K562 (cell line): ENCODE measurements around the gene STX7. TPM values are rescaled to one million over a fixed set of nuclear protein-coding genes. Genes with fewer than 3 reads are reported as not detected.
A peak's percentile ranks its signal among the peaks of the same experiment; 100 is the strongest.

Source experiments
- ATAC-seq: fragments of 200-7000 bp; cut with Tn5 transposase; 3 replicates; pipeline ENCODE4 v1.9.1; 2020; ENCODE audit warnings: moderate library complexity
- BruUV-seq: library from RNA; stranded (reverse); fragments of 400-500 nt; replicated peaks from 2 replicates; lab custom pipeline; 2021; lab: Mats Ljungman, UMichigan
- CTCF ChIA-PET: fragments of 300-600 bp; formaldehyde crosslinking; extraction: SDS; loops from one replicate; lab custom pipeline; 2021; ENCODE audit warnings: low intra/inter-chr PET ratio; lab: Yijun Ruan, JAX
- POLR2A ChIA-PET: fragments of 300-600, 350-650 bp; sonication (Branson Sonifier 250); formaldehyde crosslinking; extraction: SDS; loops from one replicate; lab custom pipeline; 2021; ENCODE audit warnings: antibody characterized with exemption, inconsistent platforms; lab: Yijun Ruan, JAX
- DNase-seq, 4 experiments: peaks; one replicate each; pipeline versions ENCODE4 v3.0.0 to v3.0.0-alpha.2; 2011 to 2018; ENCODE audit warnings: low spot score in 3 of 4, mixed read lengths in 3 of 4; ENCODE audit errors: extremely low read depth in 1 of 4
- FAIRE-seq: peaks from 2 replicates; lab custom pipeline; 2011; peaks lifted over from hg19 to GRCh38; lab: Jason Lieb, UNC
- H2AFZ ChIP-seq: 2 replicates; pipeline ENCODE4 v1.6.0; 2011; ENCODE audit warnings: low read depth, low read length, control low read depth, inconsistent platforms
- H3K27ac ChIP-seq: fragments of 200-600 bp; 3 replicates; pipeline ENCODE4 v1.8.0; 2011; ENCODE audit warnings: low read depth, mild to moderate bottlenecking, control low read depth, inconsistent platforms, low read length, moderate library complexity, mixed read lengths; ENCODE audit errors: extremely low read depth
- H3K27me3 ChIP-seq, 2 experiments: fragments of 300-600 bp in 1 of 2; 2 replicates in 1 of 2; 3 replicates in 1 of 2; pipeline versions ENCODE4 v1.6.0 to v1.8.0; 2011; ENCODE audit warnings: inconsistent platforms in 2 of 2, low read length in 2 of 2, mild to moderate bottlenecking in 1 of 2, mixed read lengths in 1 of 2, moderate library complexity in 1 of 2; ENCODE audit not compliant: control insufficient read depth in 2 of 2, insufficient read depth in 2 of 2
- H3K36me3 ChIP-seq: fragments of 300-600 bp; 3 replicates; pipeline ENCODE4 v1.8.0; 2011; ENCODE audit warnings: mild to moderate bottlenecking, low read length, inconsistent platforms; ENCODE audit not compliant: control insufficient read depth, insufficient read depth
- H3K4me1 ChIP-seq, 2 experiments: fragments of 200-600 bp in 1 of 2; replicated peaks in 1 of 2; 2 replicates in 1 of 2; 3 replicates in 1 of 2; pipeline versions ENCODE4 v1.5.1 to v1.8.0; 2011; ENCODE audit warnings: inconsistent platforms in 2 of 2, low read length in 2 of 2, mild to moderate bottlenecking in 1 of 2, mixed read lengths in 1 of 2, moderate library complexity in 1 of 2; ENCODE audit not compliant: control insufficient read depth in 2 of 2, insufficient read depth in 2 of 2
- H3K4me2 ChIP-seq: 2 replicates; pipeline ENCODE4 v1.6.1; 2011; ENCODE audit warnings: low read length, control low read depth, inconsistent platforms, mixed read lengths; ENCODE audit not compliant: insufficient read depth
- H3K4me3 ChIP-seq: fragments of 200-600 bp; sonication (generic), shearing (Covaris generic); 2 replicates; pipeline ENCODE4 v1.5.1; 2016; ENCODE audit warnings: control low read depth, inconsistent platforms
- H3K79me2 ChIP-seq: fragments of 200-600 bp; 3 replicates; pipeline ENCODE4 v1.8.0; 2011; ENCODE audit warnings: low read length, inconsistent platforms; ENCODE audit not compliant: control insufficient read depth, insufficient read depth
- H3K9ac ChIP-seq, 2 experiments: 2 replicates each; pipeline versions ENCODE4 v1.6.0 to v1.6.1; 2011; ENCODE audit warnings: low read depth in 2 of 2, low read length in 2 of 2, control low read depth in 1 of 2, inconsistent platforms in 1 of 2, mild to moderate bottlenecking in 1 of 2, mixed read lengths in 1 of 2; ENCODE audit not compliant: insufficient read depth in 1 of 2
- H3K9me1 ChIP-seq: one replicate; pipeline ENCODE4 v1.6.0; 2011; ENCODE audit warnings: inconsistent platforms, mild to moderate bottlenecking, low read length, moderate library complexity; ENCODE audit not compliant: control insufficient read depth, insufficient read depth
- H3K9me3 ChIP-seq: replicated peaks from 2 replicates; pipeline ENCODE4 v1.5.1; 2011; ENCODE audit warnings: low read depth, low read length, inconsistent platforms; ENCODE audit not compliant: control insufficient read depth, insufficient read depth
- H4K20me1 ChIP-seq: replicated peaks from 2 replicates; pipeline ENCODE4 v1.6.1; 2011; ENCODE audit warnings: low read length, inconsistent platforms, mixed read lengths; ENCODE audit not compliant: control insufficient read depth, insufficient read depth
- BRCA1 ChIP-seq, 2 experiments: fragments of 450-650 bp in 1 of 2; sonication (generic) in 1 of 2; formaldehyde crosslinking in 1 of 2; IDR thresholded peaks; 2 replicates each; pipeline versions ENCODE4 v1.5.0 to v1.6.1; 2017 to 2020; ENCODE audit warnings: mild to moderate bottlenecking in 1 of 2, missing genetic modification reagents in 1 of 2
- POLR2H ChIP-seq: IDR thresholded peaks from 2 replicates; pipeline ENCODE4 v1.6.1; 2016; ENCODE audit warnings: missing genetic modification characterization, low read depth, mild to moderate bottlenecking, control low read depth, missing compliant biosample characterization, moderate library complexity
- ZBTB49 ChIP-seq: sonication (generic); formaldehyde crosslinking; IDR thresholded peaks from 2 replicates; pipeline ENCODE4 v1.8.0; 2022; ENCODE audit warnings: missing genetic modification reagents, mild to moderate bottlenecking, borderline replicate concordance
- ZNF384 ChIP-seq: IDR thresholded peaks from 2 replicates; pipeline ENCODE4 v1.6.1; 2012; ENCODE audit warnings: low read depth, low read length, improper control_type of control experiment
- ZNF609 ChIP-seq: sonication (generic); formaldehyde crosslinking; IDR thresholded peaks from 2 replicates; pipeline ENCODE4 v1.8.1; 2023; ENCODE audit warnings: missing genetic modification reagents, mild to moderate bottlenecking, borderline replicate concordance
- ZNF644 ChIP-seq: fragments of 200-800 bp; sonication (Bioruptor generic); IDR thresholded peaks from 2 replicates; pipeline ENCODE4 v1.6.1; 2016; ENCODE audit warnings: low read depth, missing genetic modification characterization, missing compliant biosample characterization
- WGBS: fragments of 100-300 bp; shearing (Covaris generic); methylation state at CpG from one replicate; pipeline ENCODE4 v1.1.6; 2016; ENCODE audit warnings: low coverage, mixed read lengths; ENCODE audit not compliant: insufficient coverage; ENCODE audit errors: missing lambda C conversion rate; 5-methylcytosine and 5-hydroxymethylcytosine counted together
- in situ Hi-C: fragments of 300-500 bp; cut with MboI; formaldehyde crosslinking; loops from 4 replicates; pipeline ENCODE4 v1.15.0; 2018; ENCODE audit warnings: inconsistent platforms, mixed read lengths
- intact Hi-C: fragments of 100-400 bp; cut with micrococcal nuclease; formaldehyde crosslinking; loops from 2 replicates; pipeline ENCODE4 v1.14.2; 2022
- polyA plus RNA-seq, 8 experiments: library from polyadenylated mRNA; depleted of rRNA in 4 of 8; stranded (reverse) in 5 of 8; unstranded in 3 of 8; fragments of >200 nt; fragmentation: Nextera tagmentation in 2 of 8; fragmentation: Illumina TruSeq in 1 of 8; extraction: Ambion mirVana in 2 of 8; extraction: Trizol in 1 of 8; gene quantifications; 2 replicates each; pipeline versions ENCODE4 v1.2.1 to v1.2.3, GENCODE V29; 2011 to 2014; ENCODE audit warnings: inconsistent platforms in 1 of 8, missing spikeins in 1 of 8
- total RNA-seq, 7 experiments: library from RNA; depleted of rRNA in 6 of 7; stranded (reverse); fragments of >200 nt in 6 of 7; fragmentation: Illumina TruSeq in 2 of 7; extraction: Trizol in 2 of 7; gene quantifications; 2 replicates each; pipeline versions ENCODE4 v1.2.1 to v1.2.3, GENCODE V29; 2011 to 2021; ENCODE audit warnings: low replicate concordance in 1 of 7
- TF ChIP-seq, protein P1 (sequence below): sonication (generic); formaldehyde crosslinking; IDR thresholded peaks from 2 replicates; pipeline ENCODE4 v1.8.0; 2023; ENCODE audit warnings: mild to moderate bottlenecking, missing genetic modification reagents
- TF ChIP-seq, protein P2 (sequence below): sonication (generic); formaldehyde crosslinking; IDR thresholded peaks from 2 replicates; pipeline ENCODE4 v1.8.0; 2022; ENCODE audit warnings: mild to moderate bottlenecking, missing genetic modification reagents

The STX7 gene
- total and polyA plus RNA-seq, 9 of the 15 experiments (the other 6 are each of a cell fraction or from before 2014, with no cell fraction given), result 13.0 to 34.4 (median 25.3) TPM

- no peak for DNase-seq
- Histone ChIP-seq H3K79me2 (peaks cover 54% of the 10 kb centered on the region), H3K36me3 (peaks cover 7% of the 10 kb centered on the region; the same call in 2 of the 3 replicates), H3K9ac (peak overlapping the region; percentile 73 to 90), H3K4me2 (peak overlapping the region; percentile 85; the same call in 1 of the 2 replicates), H3K9me3 (no peaks in the 10 kb centered on the region), H3K9me1 (no peaks in the 10 kb centered on the region), H2AFZ (peak overlapping the region; percentile 86), H3K4me1 (peaks cover 0 to 14% of the 10 kb centered on the region in 2 experiments; a peak in 3 of 5 replicates), H4K20me1 (no peaks in the 10 kb centered on the region), H3K27ac (peak overlapping the region; percentile 61), H3K27me3 (no peaks in the 10 kb centered on the region), H3K4me3 (peak overlapping the region; percentile 77)
- FAIRE-seq, result no peak
- in situ Hi-C loops, result loop anchor here (25.0 kb wide), 1 partner anchor 1575 kb away; no protein-coding TSS in a partner anchor
- intact Hi-C loops, result loop anchor here (5.0 kb wide), 1 partner anchor 300 kb away; the partner anchor contains the start of gene RPS12
- POLR2A ChIA-PET, result interaction anchor here (1.0 to 1.5 kb wide), 3 partner anchors 14 to 306 kb away, joined by 3 to 12 read pairs (median 6); partner anchors contain the start of gene RPS12
- CTCF ChIA-PET, result no interaction called here
- 0% methylated on average over 7 of the region's 7 CpGs for WGBS
- BruUV-seq, result no TSS peak
- no peak for ATAC-seq
- TF ChIP-seq, protein P1, sequence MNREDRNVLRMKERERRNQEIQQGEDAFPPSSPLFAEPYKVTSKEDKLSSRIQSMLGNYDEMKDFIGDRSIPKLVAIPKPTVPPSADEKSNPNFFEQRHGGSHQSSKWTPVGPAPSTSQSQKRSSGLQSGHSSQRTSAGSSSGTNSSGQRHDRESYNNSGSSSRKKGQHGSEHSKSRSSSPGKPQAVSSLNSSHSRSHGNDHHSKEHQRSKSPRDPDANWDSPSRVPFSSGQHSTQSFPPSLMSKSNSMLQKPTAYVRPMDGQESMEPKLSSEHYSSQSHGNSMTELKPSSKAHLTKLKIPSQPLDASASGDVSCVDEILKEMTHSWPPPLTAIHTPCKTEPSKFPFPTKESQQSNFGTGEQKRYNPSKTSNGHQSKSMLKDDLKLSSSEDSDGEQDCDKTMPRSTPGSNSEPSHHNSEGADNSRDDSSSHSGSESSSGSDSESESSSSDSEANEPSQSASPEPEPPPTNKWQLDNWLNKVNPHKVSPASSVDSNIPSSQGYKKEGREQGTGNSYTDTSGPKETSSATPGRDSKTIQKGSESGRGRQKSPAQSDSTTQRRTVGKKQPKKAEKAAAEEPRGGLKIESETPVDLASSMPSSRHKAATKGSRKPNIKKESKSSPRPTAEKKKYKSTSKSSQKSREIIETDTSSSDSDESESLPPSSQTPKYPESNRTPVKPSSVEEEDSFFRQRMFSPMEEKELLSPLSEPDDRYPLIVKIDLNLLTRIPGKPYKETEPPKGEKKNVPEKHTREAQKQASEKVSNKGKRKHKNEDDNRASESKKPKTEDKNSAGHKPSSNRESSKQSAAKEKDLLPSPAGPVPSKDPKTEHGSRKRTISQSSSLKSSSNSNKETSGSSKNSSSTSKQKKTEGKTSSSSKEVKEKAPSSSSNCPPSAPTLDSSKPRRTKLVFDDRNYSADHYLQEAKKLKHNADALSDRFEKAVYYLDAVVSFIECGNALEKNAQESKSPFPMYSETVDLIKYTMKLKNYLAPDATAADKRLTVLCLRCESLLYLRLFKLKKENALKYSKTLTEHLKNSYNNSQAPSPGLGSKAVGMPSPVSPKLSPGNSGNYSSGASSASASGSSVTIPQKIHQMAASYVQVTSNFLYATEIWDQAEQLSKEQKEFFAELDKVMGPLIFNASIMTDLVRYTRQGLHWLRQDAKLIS (CRISPR knock-in tag), result 0 out of 2 replicates have a peak, but pooled peaks have one; percentile 52
- TF ChIP-seq ZBTB49 (CRISPR knock-in tag) (no peak), ZNF384 (no peak), BRCA1 (IDR thresholded peaks at IDR 0.05) (no peak), BRCA1 (CRISPR knock-in tag; IDR thresholded peaks at IDR 0.05) (no peak), POLR2H (no peak), ZNF644 (tag) (no peak), ZNF609 (no peak)
- TF ChIP-seq, protein P2, sequence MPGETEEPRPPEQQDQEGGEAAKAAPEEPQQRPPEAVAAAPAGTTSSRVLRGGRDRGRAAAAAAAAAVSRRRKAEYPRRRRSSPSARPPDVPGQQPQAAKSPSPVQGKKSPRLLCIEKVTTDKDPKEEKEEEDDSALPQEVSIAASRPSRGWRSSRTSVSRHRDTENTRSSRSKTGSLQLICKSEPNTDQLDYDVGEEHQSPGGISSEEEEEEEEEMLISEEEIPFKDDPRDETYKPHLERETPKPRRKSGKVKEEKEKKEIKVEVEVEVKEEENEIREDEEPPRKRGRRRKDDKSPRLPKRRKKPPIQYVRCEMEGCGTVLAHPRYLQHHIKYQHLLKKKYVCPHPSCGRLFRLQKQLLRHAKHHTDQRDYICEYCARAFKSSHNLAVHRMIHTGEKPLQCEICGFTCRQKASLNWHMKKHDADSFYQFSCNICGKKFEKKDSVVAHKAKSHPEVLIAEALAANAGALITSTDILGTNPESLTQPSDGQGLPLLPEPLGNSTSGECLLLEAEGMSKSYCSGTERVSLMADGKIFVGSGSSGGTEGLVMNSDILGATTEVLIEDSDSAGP, result peak; percentile 70
Observed at GRCh38 chr6:132512342-132512637, 626 bp downstream of the STX7 start.
